Activated T-helper 2 cell treated with anti-CD3 and anti-CD28 coated beads, Interferon-gamma antibody, Interleukin-2, Interleukin-4, amounts not matched to agents 10 μg/mL and 5 μg/mL and 100 μg/mL, durations not matched to agents 14 hours and 24 hours and 36 hours (primary cell): ENCODE data around the gene KCTD18. TPM values are rescaled to one million over a fixed set of nuclear protein-coding genes. Genes with fewer than 3 reads are reported as not detected.
A peak's percentile ranks its signal among the peaks of the same experiment; 100 is the strongest.

Source experiments
- DNase-seq: peaks from one replicate; pipeline ENCODE4 v3.0.0; 2021; ENCODE audit warnings: low spot score
- H3K27ac Mint-ChIP-seq: one replicate; pipeline ENCODE4 v1.8.0; 2021; ENCODE audit warnings: mixed read lengths
- H3K27me3 Mint-ChIP-seq: one replicate; pipeline ENCODE4 v1.8.0; 2021; ENCODE audit warnings: low read depth, mixed read lengths
- H3K36me3 Mint-ChIP-seq: one replicate; pipeline ENCODE4 v1.8.0; 2021; ENCODE audit warnings: low read depth, mixed read lengths
- H3K4me1 Mint-ChIP-seq: one replicate; pipeline ENCODE4 v1.8.0; 2021; ENCODE audit warnings: low read depth, mixed read lengths
- H3K4me3 Mint-ChIP-seq: one replicate; pipeline ENCODE4 v1.8.0; 2021; ENCODE audit warnings: low read depth, mild to moderate bottlenecking, moderate library complexity, mixed read lengths
- H3K9me3 Mint-ChIP-seq: one replicate; pipeline ENCODE4 v1.8.0; 2021; ENCODE audit warnings: mixed read lengths
- intact Hi-C: fragments of 100-400 bp; cut with micrococcal nuclease; formaldehyde crosslinking; loops from one replicate; pipeline ENCODE4 v1.15.1; 2023
- total RNA-seq: library from RNA; stranded (reverse); gene quantifications from 2 replicates; pipeline ENCODE4 v1.2.3, GENCODE V29; 2022

The KCTD18 gene
- total RNA-seq, 1 donor from 2014 or later: 14.1 TPM

GRCh38 chr2:200509235-200509611 is 645 bp downstream of the KCTD18 start:
- intact Hi-C loops: no loop called here
- DNase-seq: no peak
- Mint-ChIP-seq H3K27me3 (no peaks in the 10 kb centered on the region), H3K9me3 (no peaks in the 10 kb centered on the region), H3K4me3 (peak overlapping the region; percentile 91), H3K4me1 (peaks cover 11% of the 10 kb centered on the region), H3K36me3 (peaks cover 18% of the 10 kb centered on the region), H3K27ac (peak overlapping the region; percentile 77)

DNA sequence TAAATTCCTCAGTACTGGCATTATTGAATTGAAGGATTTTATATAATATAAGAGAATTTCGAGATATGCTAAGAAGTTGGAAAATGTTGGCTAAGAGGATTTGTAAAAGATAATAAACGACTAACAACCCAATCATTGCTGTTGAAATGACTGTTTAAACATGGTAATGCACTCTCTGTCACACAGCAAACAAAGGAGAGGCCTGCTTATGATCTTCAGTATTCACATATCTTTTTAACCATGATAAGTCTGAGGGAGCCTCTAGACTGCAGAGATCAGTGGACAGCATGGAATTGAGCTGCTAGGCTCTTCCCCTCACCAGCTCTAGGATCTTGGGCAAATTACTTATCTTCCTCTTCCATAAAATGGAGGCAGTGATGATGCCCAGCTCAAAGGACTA is 2.7 kb downstream of the KCTD18 start:
- Mint-ChIP-seq H3K36me3 (peaks cover 31% of the 10 kb centered on the region), H3K4me3 (no peak overlapping the region), H3K4me1 (peaks cover 13% of the 10 kb centered on the region), H3K27ac (no peak overlapping the region), H3K9me3 (peaks cover 3% of the 10 kb centered on the region), H3K27me3 (no peaks in the 10 kb centered on the region)
- DNase-seq: no peak
- intact Hi-C loops: no loop called here

DNA sequence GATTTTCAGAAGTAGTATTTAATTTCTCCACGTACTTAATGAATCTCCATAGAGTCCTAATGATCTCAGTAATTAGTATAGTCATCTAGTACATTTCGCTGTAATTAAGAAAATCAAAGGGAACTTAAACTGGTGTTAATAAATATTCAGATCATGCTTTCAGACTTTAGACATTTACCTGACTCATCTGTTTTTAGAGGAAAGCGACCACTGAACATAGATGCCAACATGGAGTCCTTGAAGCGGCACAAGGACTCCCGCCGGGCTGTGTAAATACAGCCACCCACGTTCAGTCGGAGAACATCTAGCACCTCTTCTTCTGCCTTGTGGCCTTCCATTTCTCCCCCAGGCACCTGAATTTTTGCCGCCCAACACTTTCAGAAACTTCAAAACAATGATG is 3.2 kb downstream of the KCTD18 start:
- H3K27me3 Mint-ChIP-seq: no peaks in the 10 kb centered on the region
- H3K27ac Mint-ChIP-seq: no peak overlapping the region
- no peak overlapping the region for H3K4me3 Mint-ChIP-seq
- H3K9me3 Mint-ChIP-seq: peaks cover 5% of the 10 kb centered on the region
- intact Hi-C loops: no loop called here
- H3K36me3 Mint-ChIP-seq: peaks cover 35% of the 10 kb centered on the region
- peaks cover 13% of the 10 kb centered on the region for H3K4me1 Mint-ChIP-seq
- DNase-seq: no peak

GRCh38 chr2:200502196-200502595 is 7.7 kb downstream of the KCTD18 start:
- Mint-ChIP-seq H3K4me3 (no peak overlapping the region), H3K36me3 (peaks cover 52% of the 10 kb centered on the region), H3K9me3 (peaks cover 5% of the 10 kb centered on the region), H3K27me3 (no peaks in the 10 kb centered on the region), H3K4me1 (peaks cover 3% of the 10 kb centered on the region), H3K27ac (no peak overlapping the region)
- intact Hi-C loops: no loop called here
- no peak for DNase-seq

GRCh38 chr2:200498402-200499162 is 11.3 kb downstream of the KCTD18 start:
- Mint-ChIP-seq H3K4me1 (peaks cover 3% of the 10 kb centered on the region), H3K27ac (no peak overlapping the region), H3K9me3 (peaks cover 5% of the 10 kb centered on the region), H3K4me3 (no peak overlapping the region), H3K36me3 (peaks cover 58% of the 10 kb centered on the region), H3K27me3 (no peaks in the 10 kb centered on the region)
- DNase-seq: no peak
- intact Hi-C loops: no loop called here

- H3K4me3 Mint-ChIP-seq: no peak overlapping the region
- no peaks in the 10 kb centered on the region for H3K27me3 Mint-ChIP-seq
- peaks cover 60% of the 10 kb centered on the region for H3K36me3 Mint-ChIP-seq
- intact Hi-C loops: no loop called here
- no peak for DNase-seq
- H3K27ac Mint-ChIP-seq: no peak overlapping the region
- peaks cover 2% of the 10 kb centered on the region for H3K4me1 Mint-ChIP-seq
- H3K9me3 Mint-ChIP-seq: no peaks in the 10 kb centered on the region
These were observed 13.2 kb downstream of the KCTD18 start for GRCh38 chr2:200496696-200497095.

- no peak for DNase-seq
- intact Hi-C loops: no loop called here
- H3K4me1 Mint-ChIP-seq: no peaks in the 10 kb centered on the region
- no peaks in the 10 kb centered on the region for H3K9me3 Mint-ChIP-seq
- no peaks in the 10 kb centered on the region for H3K27me3 Mint-ChIP-seq
- peaks cover 76% of the 10 kb centered on the region for H3K36me3 Mint-ChIP-seq
- H3K27ac Mint-ChIP-seq: no peak overlapping the region
- H3K4me3 Mint-ChIP-seq: no peak overlapping the region
These were observed 15.8 kb downstream of the KCTD18 start for GRCh38 chr2:200494048-200494447.

GRCh38 chr2:200492656-200493055 is 17.2 kb downstream of the KCTD18 start:
- H3K4me1 Mint-ChIP-seq: no peaks in the 10 kb centered on the region
- peaks cover 66% of the 10 kb centered on the region for H3K36me3 Mint-ChIP-seq
- intact Hi-C loops: no loop called here

DNA sequence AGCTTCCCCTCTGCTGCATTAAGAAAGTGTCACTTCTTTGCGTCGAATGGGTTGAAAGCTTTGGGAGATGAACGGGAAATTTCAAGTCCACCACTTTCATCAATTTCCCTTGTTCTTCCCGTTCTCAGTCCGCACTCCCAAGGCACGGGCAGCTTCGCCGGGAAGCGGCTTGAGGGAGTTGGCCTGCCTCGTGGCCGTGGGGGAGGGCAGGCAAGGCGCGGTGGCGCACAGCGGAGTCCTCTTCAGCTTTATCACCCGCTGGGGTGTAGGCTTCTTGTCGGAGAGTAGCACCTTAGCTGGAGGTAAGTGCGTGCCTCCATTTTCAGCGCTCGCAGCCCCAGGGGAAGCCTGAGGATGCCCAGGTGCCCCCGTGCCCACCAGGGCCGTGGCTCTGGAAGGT is 19.9 kb downstream of the KCTD18 start:
- no peak overlapping the region for H3K4me3 Mint-ChIP-seq
- peaks cover 7% of the 10 kb centered on the region for H3K4me1 Mint-ChIP-seq
- intact Hi-C loops: no loop called here
- H3K27ac Mint-ChIP-seq: no peak overlapping the region
- DNase-seq: no peak
- no peaks in the 10 kb centered on the region for H3K9me3 Mint-ChIP-seq
- H3K27me3 Mint-ChIP-seq: no peaks in the 10 kb centered on the region
- H3K36me3 Mint-ChIP-seq: peaks cover 53% of the 10 kb centered on the region

More at GRCh38 chr2:200492656-200493055, 17.2 kb downstream of the KCTD18 start:
- no peak overlapping the region for H3K4me3 Mint-ChIP-seq
- no peak overlapping the region for H3K27ac Mint-ChIP-seq
- no peak for DNase-seq
- H3K27me3 Mint-ChIP-seq: no peaks in the 10 kb centered on the region
- no peaks in the 10 kb centered on the region for H3K9me3 Mint-ChIP-seq

- no peak for DNase-seq
- H3K27ac Mint-ChIP-seq: no peak overlapping the region
- intact Hi-C loops: no loop called here
- peaks cover 37% of the 10 kb centered on the region for H3K36me3 Mint-ChIP-seq
- H3K4me3 Mint-ChIP-seq: no peak overlapping the region
- peaks cover 9% of the 10 kb centered on the region for H3K4me1 Mint-ChIP-seq
- no peaks in the 10 kb centered on the region for H3K9me3 Mint-ChIP-seq
- H3K27me3 Mint-ChIP-seq: no peaks in the 10 kb centered on the region
These were observed 21.7 kb downstream of the KCTD18 start for GRCh38 chr2:200488169-200488568.

GRCh38 chr2:200486529-200486928 is 23.3 kb downstream of the KCTD18 start:
- Mint-ChIP-seq H3K27me3 (no peaks in the 10 kb centered on the region), H3K27ac (no peak overlapping the region), H3K4me1 (peaks cover 9% of the 10 kb centered on the region), H3K4me3 (no peak overlapping the region), H3K36me3 (peaks cover 20% of the 10 kb centered on the region), H3K9me3 (no peaks in the 10 kb centered on the region)
- no peak for DNase-seq
- intact Hi-C loops: no loop called here

GRCh38 chr2:200484934-200485333 is 24.9 kb downstream of the KCTD18 start:
- Mint-ChIP-seq H3K9me3 (no peaks in the 10 kb centered on the region), H3K4me3 (no peak overlapping the region), H3K4me1 (peaks cover 13% of the 10 kb centered on the region), H3K27me3 (no peaks in the 10 kb centered on the region), H3K27ac (no peak overlapping the region), H3K36me3 (peaks cover 5% of the 10 kb centered on the region)
- intact Hi-C loops: no loop called here
- no peak for DNase-seq

DNA sequence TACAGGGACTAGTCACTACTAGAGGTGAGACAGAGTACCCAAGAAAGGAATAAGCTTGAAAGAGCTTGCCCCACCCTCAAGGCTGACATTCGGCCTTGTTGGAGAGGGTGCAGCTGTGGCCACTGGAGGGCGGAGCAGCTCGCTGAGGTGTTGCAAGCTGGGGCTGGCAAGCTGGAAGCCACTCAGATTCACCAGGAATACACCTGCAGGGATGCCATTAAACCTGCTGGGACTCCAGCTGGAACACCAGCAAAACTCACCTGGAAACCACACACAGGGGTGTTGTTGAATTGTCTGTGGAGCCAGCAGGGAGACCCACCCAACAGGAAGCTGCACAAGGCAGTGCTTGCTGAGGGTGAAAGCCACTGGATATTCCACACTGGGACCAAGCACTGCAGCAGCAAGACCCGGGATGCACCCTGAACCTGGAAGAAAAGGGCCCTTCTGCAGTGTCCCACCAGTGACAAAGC is 26.1 kb downstream of the KCTD18 start:
- H3K4me1 Mint-ChIP-seq: peaks cover 19% of the 10 kb centered on the region
- no peak overlapping the region for H3K4me3 Mint-ChIP-seq
- intact Hi-C loops: no loop called here
- peaks cover 7% of the 10 kb centered on the region for H3K36me3 Mint-ChIP-seq
- H3K9me3 Mint-ChIP-seq: no peaks in the 10 kb centered on the region
- no peak for DNase-seq
- no peaks in the 10 kb centered on the region for H3K27me3 Mint-ChIP-seq
- no peak overlapping the region for H3K27ac Mint-ChIP-seq
